HepG2 (cell line): Measurements from ENCODE around the gene EFNA2. TPM values are rescaled to one million over a fixed set of nuclear protein-coding genes. Genes with fewer than 3 reads are reported as not detected.

Experiments used
- AGO2 ChIP-seq: fragments of 200-400 bp; formaldehyde crosslinking; optimal IDR thresholded peaks from 2 replicates; pipeline ENCODE3; 2017; ENCODE audit warnings: mild to moderate bottlenecking, low read depth, low read length, moderate library complexity
- EZH2 ChIP-seq: conservative IDR thresholded peaks from 2 replicates; pipeline ENCODE4 v1.6.1; 2012; ENCODE audit warnings: mild to moderate bottlenecking, low read depth, low read length, moderate library complexity
- FOXK2 ChIP-seq: fragments of 450-650 bp; IDR thresholded peaks from 2 replicates; pipeline ENCODE4 v1.6.1; 2016
- NFIB ChIP-seq: sonication (generic); formaldehyde crosslinking; IDR thresholded peaks from 2 replicates; pipeline ENCODE4 v1.9.0; 2021; ENCODE audit warnings: missing genetic modification reagents, mild to moderate bottlenecking, borderline replicate concordance
- ONECUT2 ChIP-seq: sonication (generic); formaldehyde crosslinking; IDR thresholded peaks from 2 replicates; pipeline ENCODE4 v1.4.0; 2020; ENCODE audit warnings: missing genetic modification reagents
- RAD51 ChIP-seq: fragments of 450-650 bp; IDR thresholded peaks from 2 replicates; pipeline ENCODE4 v1.6.1; 2016; ENCODE audit warnings: borderline replicate concordance
- SMAD9 ChIP-seq: sonication (generic); formaldehyde crosslinking; IDR thresholded peaks from 2 replicates; pipeline ENCODE4 v1.5.1; 2020; ENCODE audit warnings: mild to moderate bottlenecking, missing genetic modification reagents
- ZFP36L1 ChIP-seq: sonication (generic); formaldehyde crosslinking; IDR thresholded peaks from 2 replicates; pipeline ENCODE4 v1.8.0; 2022; ENCODE audit warnings: mild to moderate bottlenecking, missing genetic modification reagents, moderate library complexity
- ZHX2 ChIP-seq, 2 experiments: sonication (generic) in 1 of 2; formaldehyde crosslinking in 1 of 2; IDR thresholded peaks; 2 replicates each; pipeline versions ENCODE4 v1.6.1 to v1.9.0; 2014 to 2022; ENCODE audit warnings: antibody characterized with exemption in 1 of 2, borderline replicate concordance in 1 of 2, inconsistent platforms in 1 of 2, low read depth in 1 of 2, missing genetic modification reagents in 1 of 2
- ZNF143 ChIP-seq: sonication (generic); formaldehyde crosslinking; IDR thresholded peaks from 2 replicates; pipeline ENCODE4 v1.4.0; 2020; ENCODE audit warnings: missing genetic modification reagents
- ZNF251 ChIP-seq: sonication (generic); formaldehyde crosslinking; IDR thresholded peaks from 2 replicates; pipeline ENCODE4 v1.9.0; 2021; ENCODE audit warnings: mild to moderate bottlenecking, missing genetic modification reagents
- ZNF3 ChIP-seq: IDR thresholded peaks from 2 replicates; pipeline ENCODE4 v1.7.0; 2017; ENCODE audit warnings: inconsistent platforms
- ZNF335 ChIP-seq: sonication (generic); formaldehyde crosslinking; IDR thresholded peaks from 2 replicates; pipeline ENCODE4 v1.4.0; 2020; ENCODE audit warnings: missing genetic modification reagents
- ZNF598 ChIP-seq: sonication (generic); formaldehyde crosslinking; IDR thresholded peaks from 2 replicates; pipeline ENCODE4 v1.5.1; 2020; ENCODE audit warnings: mild to moderate bottlenecking, missing genetic modification reagents, borderline replicate concordance
- ZNF605 ChIP-seq: sonication (generic); formaldehyde crosslinking; IDR thresholded peaks from 2 replicates; pipeline ENCODE4 v1.8.0; 2022; ENCODE audit warnings: mild to moderate bottlenecking, missing genetic modification reagents
- ZNF629 ChIP-seq: sonication (generic); formaldehyde crosslinking; conservative IDR thresholded peaks from 2 replicates; pipeline ENCODE4 v1.5.0; 2020; ENCODE audit warnings: missing genetic modification reagents
- ZNF740 ChIP-seq: sonication (generic); formaldehyde crosslinking; IDR thresholded peaks from 2 replicates; pipeline ENCODE4 v1.4.0; 2020; ENCODE audit warnings: missing genetic modification reagents
- ZNF747 ChIP-seq: sonication (generic); formaldehyde crosslinking; IDR thresholded peaks from 2 replicates; pipeline ENCODE4 v1.8.1; 2023; ENCODE audit warnings: missing genetic modification reagents, mild to moderate bottlenecking, borderline replicate concordance
- ZNF784 ChIP-seq: sonication (generic); formaldehyde crosslinking; IDR thresholded peaks from 2 replicates; pipeline ENCODE4 v1.5.1; 2020; ENCODE audit warnings: missing genetic modification reagents, mild to moderate bottlenecking, borderline replicate concordance
- ZNF839 ChIP-seq: sonication (generic); formaldehyde crosslinking; IDR thresholded peaks from 2 replicates; pipeline ENCODE4 v1.4.0; 2020; ENCODE audit warnings: missing genetic modification reagents, mild to moderate bottlenecking, borderline replicate concordance
- ZSCAN30 ChIP-seq: sonication (generic); formaldehyde crosslinking; IDR thresholded peaks from 2 replicates; pipeline ENCODE4 v1.5.0; 2020; ENCODE audit warnings: mild to moderate bottlenecking, missing genetic modification reagents
- ZUFSP ChIP-seq: sonication (generic); formaldehyde crosslinking; IDR thresholded peaks from 2 replicates; pipeline ENCODE4 v1.9.0; 2021; ENCODE audit warnings: missing genetic modification reagents, mild to moderate bottlenecking, borderline replicate concordance
- polyA plus RNA-seq, 8 experiments: library from polyadenylated mRNA; depleted of rRNA in 3 of 8; stranded (reverse) in 7 of 8; unstranded in 1 of 8; fragments of >200 nt; fragmentation: Illumina TruSeq in 4 of 8; extraction: Trizol in 4 of 8; gene quantifications; 2 replicates each; pipeline versions ENCODE4 v1.2.1 to v1.2.3, GENCODE V29; 2011 to 2016; ENCODE audit warnings: low read depth in 4 of 8, missing spikeins in 1 of 8, mixed read lengths in 1 of 8; ENCODE audit not compliant: insufficient read depth in 1 of 8
- total RNA-seq, 5 experiments: library from RNA; depleted of rRNA; stranded (reverse); fragments of >200 nt; fragmentation: Illumina TruSeq; extraction: Trizol; gene quantifications; 2 replicates each; pipeline ENCODE4 v1.2.3, GENCODE V29; 2016; ENCODE audit warnings: low read depth in 1 of 5

Gene EFNA2
- total and polyA plus RNA-seq, 2 of the 13 experiments (the other 11 are each of a cell fraction or from before 2014, with no cell fraction given) = 6.0 to 9.9 TPM

GRCh38 chr19:1279782-1280341 lies 5.8 kb upstream of the EFNA2 start (continued):
- TF ChIP-seq ZHX2 (IDR thresholded peaks at IDR 0.05; ENCODE audit: low read depth) (no peak), ZHX2 (CRISPR knock-in tag; IDR thresholded peaks at IDR 0.05; ENCODE audit: borderline replicate concordance) (no peak), EZH2 (no peak), ZNF747 (no peak), ZFP36L1 (no peak), AGO2 (peak; percentile 62), NFIB (no peak), ZSCAN30 (CRISPR knock-in tag) (no peak), ZNF3 (CRISPR knock-in tag) (no peak), ZNF143 (CRISPR knock-in tag) (no peak), ZNF784 (CRISPR knock-in tag) (no peak), ONECUT2 (CRISPR knock-in tag) (no peak), FOXK2 (no peak), ZNF605 (CRISPR knock-in tag) (no peak), ZNF598 (CRISPR knock-in tag) (no peak), ZUFSP (no peak), RAD51 (no peak), ZNF335 (CRISPR knock-in tag) (peak; percentile 77), ZNF839 (CRISPR knock-in tag) (no peak), ZNF629 (no peak), SMAD9 (CRISPR knock-in tag) (no peak), ZNF251 (no peak), ZNF740 (no peak)
